ENCODE data around the gene TMEM212.

TMEM212 gene

DNA sequence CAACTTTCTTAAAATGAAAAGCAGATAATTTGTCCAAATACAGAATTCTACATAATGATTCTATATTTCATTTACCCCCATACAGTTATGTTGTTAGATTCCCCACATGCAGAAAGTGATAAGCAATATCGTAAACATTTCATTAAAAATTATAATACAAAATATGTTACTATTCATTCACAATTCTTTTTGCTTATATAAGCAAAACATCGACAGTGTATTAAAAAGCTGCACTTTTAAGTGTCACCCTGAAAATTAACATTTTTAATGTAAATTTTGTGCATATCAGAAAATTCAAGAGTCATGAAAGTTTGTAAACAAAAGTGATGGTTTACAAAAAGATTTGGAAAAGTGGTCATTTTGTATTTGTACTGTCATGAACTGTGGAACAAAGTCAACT, 19.2 kb downstream of the TMEM212 start:
- no peak for DNase-seq

DNA sequence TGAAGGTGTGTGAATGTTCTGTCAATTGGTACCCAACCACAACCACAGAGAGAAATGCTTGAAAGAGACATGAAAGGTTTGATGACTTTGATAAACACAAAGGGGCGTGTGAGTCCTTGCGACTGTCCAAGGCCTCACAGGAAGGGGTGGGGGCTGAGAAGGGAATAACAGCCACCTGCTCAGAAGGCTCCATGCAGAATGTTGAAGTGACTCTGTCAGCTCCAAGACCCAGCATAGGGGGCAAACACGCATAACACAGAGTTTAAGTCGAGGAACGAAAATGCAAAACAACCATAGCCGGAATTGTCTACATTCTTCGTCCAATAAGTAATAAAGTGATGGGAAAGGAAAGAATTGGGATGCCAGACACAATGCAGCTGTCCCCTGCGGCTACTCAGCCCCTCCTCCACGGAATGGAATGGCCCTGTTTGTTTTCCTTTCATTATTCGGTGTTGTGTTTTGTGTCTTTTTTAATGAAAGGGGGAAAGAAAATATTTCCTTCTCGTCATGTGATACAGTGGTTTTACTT, 19.9 kb downstream of the TMEM212 start:
- peak; percentile 12 for DNase-seq

DNA sequence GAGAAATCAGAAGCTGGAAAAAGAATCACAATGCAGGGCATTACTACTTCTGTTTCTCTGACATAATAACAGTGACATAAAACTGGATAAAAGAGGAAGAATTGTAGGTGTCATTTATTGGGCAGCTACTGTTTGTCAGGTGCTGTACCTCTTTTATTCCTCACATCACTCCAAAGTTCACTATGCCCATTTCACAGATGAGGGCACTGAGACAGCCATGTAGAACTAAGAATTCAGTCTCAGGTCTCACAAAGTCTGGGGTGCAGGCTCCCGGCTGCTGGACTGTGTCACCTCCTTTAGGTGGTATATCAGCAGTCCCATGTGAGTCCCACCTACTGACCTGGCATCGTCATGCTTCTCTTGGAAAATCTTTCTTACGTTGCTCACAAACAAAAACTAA, 20.8 kb downstream of the TMEM212 start:
- DNase-seq = no peak

DNA sequence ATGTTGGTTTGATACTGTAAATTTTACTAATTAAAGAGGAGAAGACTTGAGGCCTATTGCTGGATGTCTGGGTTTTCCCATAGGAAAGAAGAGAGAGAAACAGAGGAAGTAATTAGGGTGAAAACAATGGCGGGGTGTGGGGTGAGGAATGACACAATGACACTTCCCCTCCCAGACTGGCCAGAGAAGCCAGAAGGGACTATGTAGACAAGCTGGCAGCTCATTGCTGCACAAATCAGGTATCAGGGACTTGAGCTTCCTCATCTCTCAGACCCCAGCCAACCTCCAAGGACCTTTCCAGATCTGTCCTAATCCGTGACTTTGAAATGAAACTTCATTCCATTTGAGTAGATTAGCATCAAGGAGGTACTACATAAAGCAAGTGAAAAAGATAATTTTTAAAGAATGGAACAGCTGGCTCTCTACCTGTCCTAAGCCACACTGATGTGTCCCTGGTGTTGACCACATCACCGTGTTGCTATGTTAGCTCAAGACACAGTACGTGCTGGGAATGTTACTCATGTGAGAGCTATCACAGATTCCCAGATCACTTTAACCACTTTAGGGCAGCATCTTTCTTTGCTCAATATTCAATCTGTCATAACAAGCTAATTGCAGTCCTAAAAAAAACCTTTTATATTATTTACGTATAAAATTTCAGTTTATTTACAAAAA, 22.2 kb downstream of the TMEM212 start:
- DNase-seq = no peak

DNA sequence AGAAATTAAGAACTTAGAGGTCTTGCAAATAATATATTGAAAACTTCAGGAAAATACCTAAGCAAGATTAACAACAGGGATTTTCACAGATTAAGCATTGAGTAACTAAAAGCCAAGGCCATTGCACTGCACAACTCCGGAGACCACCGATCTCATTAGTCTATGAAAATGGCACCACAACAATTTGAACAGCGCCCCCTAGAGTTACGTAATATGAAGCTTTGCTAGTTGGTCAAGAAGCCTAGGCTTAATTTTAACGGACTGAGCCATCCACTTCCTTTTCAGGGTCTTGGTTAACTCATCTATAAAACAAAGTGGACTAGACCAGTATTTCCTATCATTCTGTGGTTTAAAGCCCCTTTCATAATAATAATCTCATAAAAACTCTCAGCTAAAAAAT, 24.8 kb downstream of the TMEM212 start:
- DNase-seq = no peak

DNA sequence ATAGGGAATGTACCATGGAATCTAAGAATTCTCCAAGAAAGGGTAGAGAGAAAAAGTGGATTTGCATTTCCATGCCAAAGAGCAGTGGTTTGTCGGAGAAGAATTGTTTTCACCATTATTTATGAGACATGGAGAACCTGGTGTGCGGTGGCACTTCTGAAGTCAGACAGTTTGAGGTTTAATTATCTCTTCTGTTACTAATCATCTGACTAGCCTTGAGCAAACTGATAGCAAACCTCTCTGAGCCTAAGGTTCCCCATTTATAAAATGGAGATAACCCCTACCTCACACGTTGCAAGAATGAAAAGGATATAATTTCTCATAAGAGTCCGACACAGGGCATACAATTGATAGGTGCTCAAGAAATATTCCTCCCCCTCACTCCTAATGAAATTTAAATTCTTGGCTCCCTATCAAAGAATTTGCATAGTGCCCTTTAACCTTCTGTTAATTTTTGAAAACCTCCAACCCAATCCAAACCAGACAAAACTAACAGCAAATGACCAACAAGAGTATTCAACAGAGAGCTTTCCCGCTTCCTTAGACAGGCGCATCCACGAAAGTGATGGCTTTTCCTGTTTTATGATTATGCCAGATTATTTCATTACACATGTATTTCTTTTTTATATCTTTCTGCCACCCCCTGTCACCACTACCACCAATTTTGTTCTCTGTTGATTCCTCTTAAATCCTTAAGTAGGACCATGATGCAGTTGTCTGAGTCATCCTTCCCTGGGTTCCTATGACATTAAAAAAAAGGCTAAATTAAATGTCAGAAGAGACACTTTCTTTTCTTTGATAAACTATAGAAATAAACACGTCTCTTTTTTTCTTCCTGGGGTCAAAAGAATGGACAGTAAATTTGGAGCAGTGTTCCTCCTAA, 28.5 kb downstream of the TMEM212 start:
- no peak for DNase-seq

DNA sequence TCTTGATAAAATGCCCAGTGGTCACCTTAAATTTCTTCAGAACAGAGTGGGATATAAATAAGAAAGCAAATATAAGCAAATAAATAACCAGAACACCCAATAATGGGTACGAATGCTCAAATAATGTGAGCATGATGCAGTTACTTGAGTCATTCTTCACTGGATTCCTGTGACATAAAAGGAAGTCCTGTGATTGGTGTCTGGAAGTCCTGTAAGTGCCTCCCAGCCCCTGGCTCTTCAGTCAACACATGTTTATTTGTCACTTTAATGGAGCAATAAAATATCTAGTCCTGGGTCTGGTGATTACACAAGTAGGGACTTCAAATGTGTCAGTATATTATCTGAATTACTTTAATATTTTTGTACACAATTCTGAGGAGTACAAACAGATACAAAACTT, 30.4 kb downstream of the TMEM212 start:
- DNase-seq = no peak

DNA sequence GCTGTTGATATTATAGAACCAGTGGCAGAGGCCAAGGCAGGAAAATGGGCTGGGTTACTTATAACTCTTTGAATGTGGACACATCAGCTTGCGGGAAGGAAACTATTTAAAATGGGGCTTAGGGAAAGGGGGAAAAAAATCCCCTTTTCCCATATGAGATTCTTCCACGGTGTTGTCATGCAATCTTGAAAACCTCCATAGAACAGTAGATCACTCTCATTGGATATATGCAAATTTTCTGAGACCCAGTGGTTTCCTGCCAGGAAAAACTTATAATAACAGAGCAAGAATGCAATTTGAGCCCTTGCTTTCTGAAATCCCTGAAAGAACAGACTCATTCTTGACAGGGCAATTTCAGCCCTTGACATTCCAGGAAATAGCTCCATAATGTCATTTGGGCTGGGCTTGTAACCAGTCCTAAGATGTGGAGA, 31.1 kb downstream of the TMEM212 start:
- no peak for DNase-seq

DNA sequence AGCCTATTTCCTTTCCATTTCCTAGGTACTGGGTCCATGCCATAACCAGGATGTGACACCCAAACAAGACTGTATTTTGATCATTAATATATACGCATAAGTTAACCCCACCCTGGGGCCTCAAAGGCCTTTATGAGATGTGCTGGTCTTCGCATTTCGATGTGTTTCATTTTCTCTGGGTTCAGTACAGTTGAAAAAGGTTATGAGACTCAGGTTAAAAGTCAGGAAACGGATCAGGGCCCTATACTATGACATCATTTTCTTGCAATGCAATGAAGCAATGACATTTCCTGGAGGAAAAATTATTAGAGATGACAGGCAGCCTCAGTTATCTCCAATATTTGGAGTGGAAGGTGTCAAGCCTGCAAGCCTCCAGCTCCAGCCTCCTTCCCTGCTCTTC, 31.7 kb downstream of the TMEM212 start:
- no peak for DNase-seq

DNA sequence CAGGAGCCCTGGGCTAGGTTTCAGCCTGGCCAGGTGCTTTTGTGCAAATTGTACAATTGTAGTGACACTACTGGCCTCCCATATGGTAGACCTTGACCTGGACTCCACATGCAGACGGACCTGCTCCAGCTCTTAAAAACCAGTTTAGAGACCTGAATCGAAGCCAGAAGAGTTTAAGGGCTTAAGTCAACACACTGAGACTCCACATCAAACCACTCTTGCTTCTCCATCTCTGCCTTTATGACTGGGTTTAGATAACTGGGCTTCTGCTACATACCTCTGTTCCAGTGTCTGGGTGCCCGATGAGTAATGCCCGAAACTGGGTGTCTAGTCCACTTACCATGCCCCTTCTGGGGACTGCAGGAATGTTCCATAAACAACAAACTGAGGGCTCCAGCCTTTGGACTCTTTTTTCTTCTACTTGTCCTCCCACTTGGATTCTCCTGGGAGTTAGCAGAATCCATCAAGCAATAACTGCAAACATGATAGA, 32.8 kb downstream of the TMEM212 start:
- DNase-seq = no peak

DNA sequence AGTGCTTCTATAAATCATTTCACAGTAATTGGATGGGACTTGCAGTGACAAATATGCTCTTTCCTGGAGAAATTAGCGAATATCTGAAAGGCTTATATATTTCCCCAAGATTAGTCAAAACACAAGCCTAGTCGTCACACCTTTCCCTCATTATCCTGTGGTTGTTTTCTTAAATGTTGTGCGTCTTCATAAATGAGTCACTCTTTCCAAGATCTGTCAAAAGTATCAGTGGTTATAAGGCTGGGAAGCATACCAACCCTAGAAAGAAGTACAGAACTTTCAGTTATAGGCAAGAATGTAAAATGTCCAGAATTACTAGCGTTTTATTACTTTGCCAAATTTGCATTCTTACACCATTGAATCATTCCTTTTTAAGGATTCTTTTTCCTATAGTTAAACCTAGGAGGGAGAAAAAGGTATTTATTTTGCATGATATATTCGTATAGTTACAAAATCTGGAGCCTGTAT, 33.6 kb downstream of the TMEM212 start:
- no peak for DNase-seq

DNA sequence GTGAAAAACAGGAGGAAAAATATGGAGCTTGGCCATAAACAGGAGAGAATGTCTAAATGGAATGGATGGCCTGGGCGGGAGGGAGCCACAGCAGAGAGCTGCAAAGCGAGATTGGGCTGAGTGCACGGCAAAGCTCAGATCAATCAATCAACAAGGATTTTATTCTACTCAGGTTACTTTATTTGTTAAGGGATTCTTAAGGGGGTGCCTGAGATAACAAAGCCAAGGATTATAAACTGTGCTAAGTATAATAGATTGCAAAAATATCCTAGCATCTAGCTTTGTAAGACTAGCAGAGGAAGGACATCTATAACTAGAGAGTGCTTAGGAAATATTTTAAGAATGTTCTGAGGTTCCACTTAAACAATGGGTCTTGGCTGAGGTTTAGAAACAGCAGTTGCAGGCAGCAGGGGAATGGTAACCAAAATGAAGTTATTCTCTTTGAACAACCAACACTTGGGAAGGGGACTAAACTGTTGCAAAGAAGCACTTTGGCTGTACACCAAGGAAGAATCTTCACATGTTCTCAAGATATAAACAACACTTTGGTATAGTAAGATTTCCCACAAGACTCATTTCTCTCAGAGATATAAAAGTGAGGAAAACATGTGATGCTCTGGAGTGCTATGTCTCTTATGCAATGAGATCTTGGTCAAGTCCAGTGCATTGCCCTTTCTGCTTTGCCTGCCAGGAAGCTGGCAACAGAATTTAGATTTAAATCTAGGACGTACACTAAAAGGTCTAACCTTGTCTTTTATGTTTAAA, 35.5 kb downstream of the TMEM212 start:
- DNase-seq = no peak

DNA sequence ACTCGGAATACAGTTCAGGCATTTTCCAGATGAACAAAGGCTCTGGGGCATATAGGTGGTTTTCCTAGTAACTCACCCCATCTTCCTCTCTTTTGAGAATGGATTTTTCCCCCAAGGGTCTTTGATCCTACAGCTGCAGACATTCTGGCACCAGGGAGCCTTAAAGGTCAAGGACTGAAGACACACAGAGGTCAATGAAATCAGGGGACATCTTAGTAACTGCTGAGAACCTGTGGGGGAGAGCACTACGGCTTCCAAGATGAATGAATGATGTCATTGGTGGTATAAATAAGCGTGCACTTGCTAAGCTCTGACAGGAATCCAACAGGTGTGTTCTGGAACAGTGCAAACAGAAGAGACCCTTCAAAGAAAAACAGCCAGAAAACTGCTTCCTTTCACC, 36.3 kb downstream of the TMEM212 start:
- DNase-seq = no peak

DNA sequence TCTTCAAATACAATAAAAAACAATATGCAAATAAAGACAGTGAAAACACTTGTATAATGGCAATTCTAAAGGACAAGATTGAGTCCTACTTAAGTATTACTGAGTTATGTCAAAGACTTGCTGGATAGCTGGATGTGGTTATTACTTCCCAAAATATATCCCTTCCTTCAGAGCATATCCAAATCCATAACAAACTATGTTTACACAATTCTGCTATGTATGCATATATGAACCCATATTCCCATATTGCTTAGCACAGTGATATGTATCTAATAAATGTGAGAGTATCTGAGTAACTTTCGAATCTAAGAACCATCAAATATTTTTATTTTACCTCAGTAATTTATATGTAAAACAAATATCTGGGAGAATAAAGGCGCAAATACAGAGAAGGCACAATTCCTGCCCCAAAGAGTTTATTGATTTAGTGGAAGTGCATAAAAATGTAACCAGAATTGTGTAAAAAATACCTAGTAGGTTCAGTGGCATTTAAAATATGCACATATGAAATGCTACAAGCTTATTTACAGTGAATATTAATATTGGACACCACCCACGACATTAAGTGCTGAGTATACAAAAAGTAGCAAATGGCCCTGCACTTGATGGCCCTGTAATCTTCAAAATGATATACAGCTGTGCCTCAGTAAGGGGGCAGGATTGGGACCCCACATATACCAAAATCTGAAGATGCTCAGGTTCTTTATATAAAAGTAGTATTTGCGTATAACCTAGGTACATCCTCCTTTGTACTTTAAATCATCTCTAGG, 37.1 kb downstream of the TMEM212 start:
- no peak for DNase-seq

DNA sequence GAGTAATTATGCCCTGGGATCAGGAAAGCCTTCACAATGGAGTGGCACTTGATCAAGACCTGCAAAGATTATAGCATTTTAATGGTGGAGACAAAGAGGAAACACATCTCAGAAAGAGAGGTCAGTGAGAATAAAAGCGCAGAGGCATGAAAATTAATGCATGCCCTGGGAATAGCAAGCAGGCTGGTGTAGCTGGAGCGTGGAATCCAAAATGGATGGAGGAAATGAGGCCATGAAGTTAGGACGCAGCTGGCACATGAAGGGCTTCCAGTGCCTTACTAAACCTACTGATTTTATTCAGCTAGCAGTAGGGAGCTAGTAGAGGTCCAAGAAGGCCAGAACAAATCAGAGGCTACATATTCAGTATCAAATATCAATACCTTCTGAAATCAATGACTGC, 38.1 kb downstream of the TMEM212 start:
- no peak for DNase-seq

DNA sequence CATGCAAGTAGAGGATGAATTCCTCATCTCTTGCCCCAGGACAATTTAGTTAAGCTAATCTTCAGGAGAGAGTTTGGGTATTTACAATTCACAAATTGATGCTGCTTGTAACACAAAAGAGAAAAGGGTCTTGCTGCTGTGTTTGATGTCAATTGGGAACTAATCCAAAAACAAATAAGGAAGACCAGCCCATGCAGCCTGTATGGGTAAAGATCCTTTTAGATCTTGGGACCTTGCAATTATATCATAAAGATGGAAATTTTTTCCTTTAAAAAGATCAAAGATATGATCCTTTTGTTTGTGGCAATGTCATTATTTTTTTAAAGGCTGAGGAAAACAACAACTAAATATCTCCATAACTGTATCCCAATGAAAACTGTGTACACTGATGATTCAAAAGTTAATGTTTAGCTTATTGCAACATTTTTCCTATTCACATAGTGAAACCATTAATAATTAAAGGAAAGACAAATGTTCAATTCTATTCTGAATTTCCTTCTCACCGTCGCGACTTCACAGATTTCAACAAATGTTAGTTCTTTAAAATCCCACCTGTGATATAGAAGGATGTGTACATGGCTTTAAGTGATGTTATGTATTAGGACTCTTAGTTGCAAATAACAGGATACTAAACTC, 40.2 kb downstream of the TMEM212 start:
- no peak for DNase-seq

DNA sequence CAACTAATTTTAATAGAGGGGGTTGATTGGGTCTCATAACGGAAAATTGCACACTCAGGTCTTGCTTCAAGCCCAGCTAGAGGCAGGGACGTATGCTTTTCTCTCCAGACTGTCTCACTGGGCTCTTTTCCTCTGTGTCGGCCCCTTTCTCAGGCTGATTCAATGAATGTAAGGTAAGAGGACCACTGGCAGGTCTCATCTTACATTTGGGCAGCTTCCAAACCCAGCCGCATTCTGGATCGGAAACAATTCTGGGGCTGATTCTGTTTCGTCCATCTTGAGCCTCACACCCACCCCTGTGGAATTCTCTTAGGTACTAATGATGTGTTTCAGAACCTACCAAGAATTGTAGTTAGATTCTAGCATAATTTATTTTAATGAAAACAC, 40.7 kb downstream of the TMEM212 start:
- no peak for DNase-seq

DNA sequence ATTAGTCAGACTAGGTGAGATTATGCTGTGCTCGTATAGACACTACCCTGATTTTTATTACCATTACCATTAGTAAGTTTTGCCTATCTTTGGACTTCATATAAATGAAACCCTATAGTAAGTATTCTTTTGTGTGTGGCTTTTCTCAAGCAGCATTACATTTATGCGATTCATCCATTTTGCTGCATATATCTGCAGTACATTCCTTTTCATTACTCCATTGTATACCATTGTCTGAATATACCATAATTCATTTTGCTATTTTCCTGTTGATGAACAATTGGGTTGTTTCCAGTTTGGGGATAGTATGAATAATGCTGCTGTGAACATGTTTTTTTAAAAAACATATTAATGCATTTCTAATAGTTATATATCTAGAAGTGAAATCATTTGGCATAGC, 45.3 kb downstream of the TMEM212 start:
- no peak for DNase-seq

DNA sequence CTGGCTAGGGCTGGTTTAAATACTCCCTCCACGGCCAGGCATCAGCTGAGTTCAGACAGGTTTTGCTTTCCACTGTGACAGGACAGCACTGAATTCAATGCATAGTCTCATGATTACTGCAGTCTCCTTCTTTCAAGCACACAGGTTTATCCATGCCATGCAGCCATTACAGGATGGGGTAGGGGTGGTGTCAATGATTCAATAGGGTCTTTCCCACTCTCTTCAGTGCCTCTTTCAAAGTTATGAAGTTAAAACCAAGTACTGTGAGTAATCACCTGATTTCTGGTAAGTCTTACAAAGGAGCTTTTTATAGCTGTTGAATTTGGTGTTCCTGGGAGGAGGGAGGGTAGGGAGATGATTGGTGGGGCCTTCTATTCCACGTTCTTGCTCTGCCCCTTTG, 47.2 kb downstream of the TMEM212 start:
- no peak for DNase-seq

DNA sequence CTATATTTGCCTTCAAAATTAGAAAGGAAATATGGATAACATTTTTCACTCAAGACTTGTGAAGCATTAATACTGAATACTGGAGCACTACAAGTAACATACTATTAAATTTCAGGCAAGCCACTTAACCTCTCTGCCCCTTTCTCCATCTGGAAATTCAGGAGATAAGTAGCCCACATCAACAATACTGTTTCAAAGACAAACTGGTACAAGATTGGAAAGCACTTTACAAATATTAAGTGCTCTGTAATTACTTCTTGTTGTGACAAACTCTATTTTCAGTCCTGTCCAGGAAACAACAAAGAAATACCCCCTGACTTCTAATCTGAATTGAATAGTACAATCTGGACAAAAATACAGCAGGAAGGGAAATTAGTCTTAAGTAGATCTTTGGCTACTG, 49.3 kb downstream of the TMEM212 start:
- DNase-seq = no peak

DNA sequence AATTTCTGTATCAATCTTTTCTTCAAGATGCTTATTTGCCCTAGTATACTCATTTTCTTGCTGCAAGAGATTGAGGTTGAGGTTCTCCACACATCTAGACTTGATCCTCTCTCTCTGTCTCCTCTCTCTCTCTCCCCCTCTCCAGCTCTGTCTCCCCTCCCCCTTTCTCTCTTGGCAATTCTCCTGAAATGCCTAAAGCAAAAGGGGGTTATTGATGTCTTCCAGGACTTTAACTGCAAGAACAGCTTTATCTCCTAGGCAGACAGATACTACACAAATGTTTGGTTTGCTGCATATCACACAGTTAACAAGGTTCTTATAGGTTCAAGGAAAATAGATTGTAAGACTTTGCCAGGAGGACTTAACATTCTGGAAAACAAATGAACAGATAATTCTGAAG, 52.1 kb downstream of the TMEM212 start:
- DNase-seq = no peak

DNA sequence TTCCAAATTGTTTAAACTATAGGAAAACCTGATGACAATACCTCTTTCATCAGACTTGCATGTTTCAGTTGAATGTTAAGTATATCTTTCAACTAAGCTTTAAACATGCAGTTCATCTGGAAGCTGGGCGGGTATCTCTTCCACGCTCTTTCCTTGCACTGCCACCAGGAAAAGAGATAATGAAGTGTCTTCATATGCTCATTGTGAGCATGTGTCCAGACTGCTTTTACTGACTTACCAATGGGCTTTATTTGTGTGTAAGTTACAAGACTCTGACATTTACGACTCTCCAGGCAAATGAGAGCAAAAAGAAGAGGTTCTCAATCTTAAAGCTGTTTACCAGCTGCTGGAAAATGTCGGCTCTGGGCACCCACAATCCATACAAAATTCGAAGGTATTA, 52.8 kb downstream of the TMEM212 start:
- no peak for DNase-seq
